Measurements from ENCODE around the gene CNTRL. TPM values are rescaled to one million over a fixed set of nuclear protein-coding genes. Genes with fewer than 3 reads are reported as not detected.

Gene CNTRL
- total and polyA plus RNA-seq, 2 of the 8 experiments (the other 6 are each of a cell fraction or from before 2014, with no cell fraction given) = 5.1 to 13.9 TPM

DNA sequence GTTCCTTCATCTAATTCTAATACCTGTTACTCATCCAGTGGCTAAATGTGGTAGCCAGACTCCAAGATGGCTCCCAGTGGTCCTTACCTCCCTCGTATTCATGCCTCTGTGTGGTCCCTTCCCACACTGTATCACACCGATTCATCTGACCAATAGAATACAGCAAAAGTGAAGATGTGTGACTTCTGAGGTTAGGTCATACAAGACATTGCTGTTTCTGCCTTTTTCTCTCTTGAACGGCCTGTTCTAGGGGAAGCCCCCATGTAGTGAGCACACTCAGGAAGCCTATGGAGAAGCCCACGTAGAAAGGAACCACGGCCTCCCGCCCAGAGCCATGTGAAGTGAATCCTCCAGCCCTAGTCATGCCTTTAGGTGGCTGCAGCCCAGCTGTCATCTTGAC is 15.2 kb upstream of the CNTRL start:
- Histone ChIP-seq H4K91ac (replicated peaks; ENCODE audit: insufficient read length, low read length) (no peak overlapping the region), H2AK5ac (ENCODE audit: low read depth, low read length) (no peak overlapping the region), H3K23me2 (ENCODE audit: low read depth, low read length) (no peaks in the 10 kb centered on the region), H3K4me1 (replicated peaks in 1 of 4; ENCODE audit: control insufficient read depth in 3 of 4, insufficient read depth in 4 of 4, low read length in 3 of 4) (no peaks in the 10 kb centered on the region), H3K4me2 (ENCODE audit: insufficient read depth in 1 of 2, low read depth in 2 of 2, low read length in 2 of 2) (no peak overlapping the region), H3K27me3 (replicated peaks in 1 of 4; ENCODE audit: control insufficient read depth in 3 of 4, extremely low read depth in 1 of 4, insufficient read depth in 3 of 4, low read length in 3 of 4) (no peaks in the 10 kb centered on the region), H2AFZ (ENCODE audit: low read length) (no peak overlapping the region), H3K4me3 (ENCODE audit: extremely low read depth in 1 of 4, insufficient read depth in 2 of 4, low read depth in 3 of 4, low read length in 4 of 4) (no peak overlapping the region), H3K79me1 (ENCODE audit: low read depth, low read length) (no peaks in the 10 kb centered on the region), H3K4ac (replicated peaks; ENCODE audit: insufficient read length, low read depth, low read length) (no peak overlapping the region), H3K56ac (replicated peaks; ENCODE audit: insufficient read length, low read depth, low read length) (no peak overlapping the region), H4K20me1 (replicated peaks in 1 of 2; ENCODE audit: control insufficient read depth in 1 of 2, insufficient read depth in 2 of 2, low read length in 2 of 2) (no peaks in the 10 kb centered on the region), H4K8ac (ENCODE audit: extremely low read depth, insufficient read depth, low read length) (no peak overlapping the region), H3K36me3 (ENCODE audit: control insufficient read depth in 2 of 4, insufficient read depth in 4 of 4, low read length in 3 of 4) (no peaks in the 10 kb centered on the region), H3K14ac (ENCODE audit: insufficient read length) (no peak overlapping the region), H4K5ac (ENCODE audit: insufficient read length, low read depth, low read length) (no peak overlapping the region), H2BK20ac (ENCODE audit: low read length) (no peak overlapping the region), H2BK5ac (ENCODE audit: low read depth, low read length) (no peak overlapping the region), H3K9ac (replicated peaks in 1 of 4; ENCODE audit: extremely low read depth in 1 of 4, low read depth in 3 of 4, low read length in 3 of 4) (no peak overlapping the region), H2BK12ac (ENCODE audit: low read depth, low read length) (no peak overlapping the region), H3K27ac (ENCODE audit: low read depth, low read length) (no peak overlapping the region), H3K23ac (ENCODE audit: insufficient read length) (no peak overlapping the region), H3K18ac (ENCODE audit: extremely low read depth, low read length) (no peak overlapping the region), H2BK15ac (ENCODE audit: low read length) (no peak overlapping the region), H3K79me2 (ENCODE audit: control insufficient read depth in 1 of 2, insufficient read depth in 2 of 2, low read length in 2 of 2) (no peaks in the 10 kb centered on the region), H2BK120ac (replicated peaks; ENCODE audit: low read depth, low read length) (no peak overlapping the region), H3K9me3 (ENCODE audit: insufficient read depth in 2 of 2, low read depth in 1 of 2, low read length in 1 of 2) (no peaks in the 10 kb centered on the region)
- 89% methylated on average over 6 of the region's 6 CpGs; no CpG with 5 or more reads in 1 of the 2 experiments for WGBS, 2 experiments (ENCODE audit: extremely low coverage in 1 of 2, insufficient coverage in 1 of 2, insufficient read length in 1 of 2, insufficient replicate concordance in 2 of 2, low coverage in 1 of 2, low lambda C conversion rate in 2 of 2, missing lambda C conversion rate in 1 of 2)
- DNase-seq (ENCODE audit: low read depth in 1 of 2, low spot score in 2 of 2) (no peak), FAIRE-seq (no peak)
- ChIA-PET POLR2A (ENCODE audit: partially characterized antibody) (no interaction called here), CTCF (ENCODE audit: partially characterized antibody) (interaction anchor here (0.7 to 4.9 kb wide), 43 partner anchors 9 to 317 kb away, joined by 3 to 51 read pairs (median 4); partner anchors contain the start of genes C5 and GSN)
- TF ChIP-seq EP300 (IDR thresholded peaks at IDR 0.05; ENCODE audit: borderline replicate concordance in 1 of 2, low read depth in 2 of 2, low read length in 2 of 2) (no peak), CBX8 (IDR thresholded peaks at IDR 0.05; ENCODE audit: borderline replicate concordance, low read depth, low read length) (no peak), JUN (IDR thresholded peaks at IDR 0.05; ENCODE audit: low read depth, low read length) (no peak), JUND (IDR thresholded peaks at IDR 0.05; ENCODE audit: low read length) (no peak), FOSL1 (IDR thresholded peaks at IDR 0.05; ENCODE audit: insufficient read depth, low read depth, low read length) (no peak), CEBPB (IDR thresholded peaks at IDR 0.05; ENCODE audit: low read depth, low read length) (no peak), SP2 (IDR thresholded peaks at IDR 0.05; ENCODE audit: low read length) (no peak), SIX5 (IDR thresholded peaks at IDR 0.05; ENCODE audit: low read depth, low read length) (no peak), SP1 (IDR thresholded peaks at IDR 0.05; ENCODE audit: low read depth, low read length) (no peak)
- TF ChIP-seq, protein P1, sequence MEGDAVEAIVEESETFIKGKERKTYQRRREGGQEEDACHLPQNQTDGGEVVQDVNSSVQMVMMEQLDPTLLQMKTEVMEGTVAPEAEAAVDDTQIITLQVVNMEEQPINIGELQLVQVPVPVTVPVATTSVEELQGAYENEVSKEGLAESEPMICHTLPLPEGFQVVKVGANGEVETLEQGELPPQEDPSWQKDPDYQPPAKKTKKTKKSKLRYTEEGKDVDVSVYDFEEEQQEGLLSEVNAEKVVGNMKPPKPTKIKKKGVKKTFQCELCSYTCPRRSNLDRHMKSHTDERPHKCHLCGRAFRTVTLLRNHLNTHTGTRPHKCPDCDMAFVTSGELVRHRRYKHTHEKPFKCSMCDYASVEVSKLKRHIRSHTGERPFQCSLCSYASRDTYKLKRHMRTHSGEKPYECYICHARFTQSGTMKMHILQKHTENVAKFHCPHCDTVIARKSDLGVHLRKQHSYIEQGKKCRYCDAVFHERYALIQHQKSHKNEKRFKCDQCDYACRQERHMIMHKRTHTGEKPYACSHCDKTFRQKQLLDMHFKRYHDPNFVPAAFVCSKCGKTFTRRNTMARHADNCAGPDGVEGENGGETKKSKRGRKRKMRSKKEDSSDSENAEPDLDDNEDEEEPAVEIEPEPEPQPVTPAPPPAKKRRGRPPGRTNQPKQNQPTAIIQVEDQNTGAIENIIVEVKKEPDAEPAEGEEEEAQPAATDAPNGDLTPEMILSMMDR (IDR thresholded peaks at IDR 0.05; ENCODE audit: control extremely low read depth in 1 of 3, insufficient read depth in 1 of 3, low read depth in 1 of 3, low read length in 3 of 3) = no peak
